ENCODE results near the gene GJB5. TPM values are rescaled to one million over a fixed set of nuclear protein-coding genes. Genes with fewer than 3 reads are reported as not detected.

Gene GJB5
- total and polyA plus RNA-seq, 10 of the 15 experiments (the other 5 are each of a cell fraction or from before 2014, with no cell fraction given), result not detected

- H4K20me1 ChIP-seq (ENCODE audit: control insufficient read depth, insufficient read depth), result no peaks in the 10 kb centered on the region
- no peaks in the 10 kb centered on the region for H3K36me3 ChIP-seq (ENCODE audit: control insufficient read depth in 2 of 2, insufficient read depth in 2 of 2, low read length in 1 of 2)
- H3K79me2 ChIP-seq (ENCODE audit: control insufficient read depth, insufficient read depth, low read length), result no peaks in the 10 kb centered on the region
- ChIA-PET CTCF (no interaction called here), POLR2A (no interaction called here), SMC1A (ENCODE audit: uncharacterized antibody, unreplicated experiment) (no interaction called here), RAD21 (ENCODE audit: unreplicated experiment) (no interaction called here)
- H3K9me3 ChIP-seq (replicated peaks; ENCODE audit: control insufficient read depth, insufficient read depth, low read length), result no peaks in the 10 kb centered on the region
- H3K4me3 ChIP-seq, result no peak overlapping the region
- H3K27me3 ChIP-seq (replicated peaks in 1 of 2; ENCODE audit: control insufficient read depth in 2 of 2, insufficient read depth in 2 of 2, low read length in 1 of 2), result peaks cover 0 to 2% of the 10 kb centered on the region in 2 experiments; a peak in 1 of 4 replicates
- no peak overlapping the region for H2AFZ ChIP-seq (ENCODE audit: control insufficient read depth, low read depth, low read length)
- no peak overlapping the region for H3K9ac ChIP-seq (ENCODE audit: control insufficient read depth, insufficient read depth, low read length)
- in situ Hi-C loops (cut with MboI), result no loop called here
- DNase-seq (ENCODE audit: low read depth, low spot score) (no peak), ATAC-seq (no peak), FAIRE-seq (no peak)
- intact Hi-C loops (cut with micrococcal nuclease; ENCODE audit: unreplicated experiment), result no loop called here
- H3K4me2 ChIP-seq (ENCODE audit: control insufficient read depth, insufficient read depth), result no peak overlapping the region
- WGBS (ENCODE audit: insufficient coverage, insufficient replicate concordance, low lambda C conversion rate, missing lambda C conversion rate), result 34% methylated on average over 4 of the region's 4 CpGs
- H3K4me1 ChIP-seq (ENCODE audit: control insufficient read depth, insufficient read depth, low read length), result no peaks in the 10 kb centered on the region
- no peak overlapping the region for H3K27ac ChIP-seq (ENCODE audit: control insufficient read depth, insufficient read depth)
- no TSS peak for BruUV-seq (replicated peaks)
- TF ChIP-seq, protein P1, sequence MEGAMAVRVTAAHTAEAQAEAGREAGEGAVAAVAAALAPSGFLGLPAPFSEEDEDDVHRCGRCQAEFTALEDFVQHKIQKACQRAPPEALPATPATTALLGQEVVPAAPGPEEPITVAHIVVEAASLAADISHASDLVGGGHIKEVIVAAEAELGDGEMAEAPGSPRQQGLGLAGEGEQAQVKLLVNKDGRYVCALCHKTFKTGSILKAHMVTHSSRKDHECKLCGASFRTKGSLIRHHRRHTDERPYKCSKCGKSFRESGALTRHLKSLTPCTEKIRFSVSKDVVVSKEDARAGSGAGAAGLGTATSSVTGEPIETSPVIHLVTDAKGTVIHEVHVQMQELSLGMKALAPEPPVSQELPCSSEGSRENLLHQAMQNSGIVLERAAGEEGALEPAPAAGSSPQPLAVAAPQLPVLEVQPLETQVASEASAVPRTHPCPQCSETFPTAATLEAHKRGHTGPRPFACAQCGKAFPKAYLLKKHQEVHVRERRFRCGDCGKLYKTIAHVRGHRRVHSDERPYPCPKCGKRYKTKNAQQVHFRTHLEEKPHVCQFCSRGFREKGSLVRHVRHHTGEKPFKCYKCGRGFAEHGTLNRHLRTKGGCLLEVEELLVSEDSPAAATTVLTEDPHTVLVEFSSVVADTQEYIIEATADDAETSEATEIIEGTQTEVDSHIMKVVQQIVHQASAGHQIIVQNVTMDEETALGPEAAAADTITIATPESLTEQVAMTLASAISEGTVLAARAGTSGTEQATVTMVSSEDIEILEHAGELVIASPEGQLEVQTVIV (IDR thresholded peaks at IDR 0.05; ENCODE audit: borderline replicate concordance, partially characterized antibody), result no peak
- TF ChIP-seq KAT2A (conservative IDR thresholded peaks at IDR 0.05; ENCODE audit: control insufficient read depth, low read depth, low read length) (no peak), EED (IDR thresholded peaks at IDR 0.05; ENCODE audit: low read depth) (no peak), SPI1 (IDR thresholded peaks at IDR 0.05; ENCODE audit: borderline replicate concordance, insufficient read depth, low read depth, low read length) (no peak), FOS (IDR thresholded peaks at IDR 0.05; ENCODE audit: borderline replicate concordance, extremely low read depth, insufficient read length) (no peak), SIX5 (IDR thresholded peaks at IDR 0.05; ENCODE audit: low read depth, low read length, severe bottlenecking) (peak; percentile 63), ZSCAN29 (IDR thresholded peaks at IDR 0.05) (no peak), MEF2A (IDR thresholded peaks at IDR 0.05; ENCODE audit: insufficient read depth, low read depth, low read length) (no peak), E2F4 (IDR thresholded peaks at IDR 0.05; ENCODE audit: low read depth, low read length) (no peak), POLR2AphosphoS2 (IDR thresholded peaks at IDR 0.05; ENCODE audit: low read depth, low read length) (no peak), BCL3 (IDR thresholded peaks at IDR 0.05; ENCODE audit: borderline replicate concordance, insufficient read depth, low read depth, low read length, poor library complexity, severe bottlenecking) (no peak), MTA3 (IDR thresholded peaks at IDR 0.05; ENCODE audit: borderline replicate concordance, low read length) (no peak)
- TF ChIP-seq, protein P2, sequence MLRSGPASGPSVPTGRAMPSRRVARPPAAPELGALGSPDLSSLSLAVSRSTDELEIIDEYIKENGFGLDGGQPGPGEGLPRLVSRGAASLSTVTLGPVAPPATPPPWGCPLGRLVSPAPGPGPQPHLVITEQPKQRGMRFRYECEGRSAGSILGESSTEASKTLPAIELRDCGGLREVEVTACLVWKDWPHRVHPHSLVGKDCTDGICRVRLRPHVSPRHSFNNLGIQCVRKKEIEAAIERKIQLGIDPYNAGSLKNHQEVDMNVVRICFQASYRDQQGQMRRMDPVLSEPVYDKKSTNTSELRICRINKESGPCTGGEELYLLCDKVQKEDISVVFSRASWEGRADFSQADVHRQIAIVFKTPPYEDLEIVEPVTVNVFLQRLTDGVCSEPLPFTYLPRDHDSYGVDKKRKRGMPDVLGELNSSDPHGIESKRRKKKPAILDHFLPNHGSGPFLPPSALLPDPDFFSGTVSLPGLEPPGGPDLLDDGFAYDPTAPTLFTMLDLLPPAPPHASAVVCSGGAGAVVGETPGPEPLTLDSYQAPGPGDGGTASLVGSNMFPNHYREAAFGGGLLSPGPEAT (IDR thresholded peaks at IDR 0.05; ENCODE audit: low read depth), result no peak
- TF ChIP-seq, protein P3, sequence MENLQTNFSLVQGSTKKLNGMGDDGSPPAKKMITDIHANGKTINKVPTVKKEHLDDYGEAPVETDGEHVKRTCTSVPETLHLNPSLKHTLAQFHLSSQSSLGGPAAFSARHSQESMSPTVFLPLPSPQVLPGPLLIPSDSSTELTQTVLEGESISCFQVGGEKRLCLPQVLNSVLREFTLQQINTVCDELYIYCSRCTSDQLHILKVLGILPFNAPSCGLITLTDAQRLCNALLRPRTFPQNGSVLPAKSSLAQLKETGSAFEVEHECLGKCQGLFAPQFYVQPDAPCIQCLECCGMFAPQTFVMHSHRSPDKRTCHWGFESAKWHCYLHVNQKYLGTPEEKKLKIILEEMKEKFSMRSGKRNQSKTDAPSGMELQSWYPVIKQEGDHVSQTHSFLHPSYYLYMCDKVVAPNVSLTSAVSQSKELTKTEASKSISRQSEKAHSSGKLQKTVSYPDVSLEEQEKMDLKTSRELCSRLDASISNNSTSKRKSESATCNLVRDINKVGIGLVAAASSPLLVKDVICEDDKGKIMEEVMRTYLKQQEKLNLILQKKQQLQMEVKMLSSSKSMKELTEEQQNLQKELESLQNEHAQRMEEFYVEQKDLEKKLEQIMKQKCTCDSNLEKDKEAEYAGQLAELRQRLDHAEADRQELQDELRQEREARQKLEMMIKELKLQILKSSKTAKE (IDR thresholded peaks at IDR 0.05; ENCODE audit: low read depth, poor library complexity, severe bottlenecking), result no peak
Observed at GRCh38 chr1:34711485-34711884, 43.4 kb upstream of the GJB5 start.

Measured in GM12878 (cell line).